Measurements from ENCODE around the gene FSTL5.

Gene FSTL5

DNA sequence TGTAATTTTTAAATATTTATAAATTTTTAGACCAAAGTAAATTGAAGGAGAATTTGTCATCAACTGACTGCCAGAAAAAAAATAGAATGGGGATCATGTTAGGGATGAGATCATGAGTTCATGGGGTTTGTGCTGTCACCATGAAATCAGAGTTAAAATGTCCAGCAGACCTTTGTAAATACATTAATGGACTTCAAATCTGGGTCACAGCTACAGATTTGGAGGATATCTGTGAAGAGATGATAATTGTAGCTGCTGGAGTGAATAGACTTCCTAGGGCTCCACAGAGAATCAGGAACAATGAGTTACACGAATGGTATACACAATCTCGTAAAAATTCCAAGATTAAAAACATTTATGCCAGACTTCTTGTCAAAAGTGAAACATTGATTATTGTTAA is 6.6 kb downstream of the FSTL5 start:
- DNase-seq (ENCODE audit: low read depth, low spot score) = no peak
- H3K36me3 ChIP-seq (ENCODE audit: insufficient read depth, insufficient read length, low read length) = no peaks in the 10 kb centered on the region
- H3K9ac ChIP-seq (ENCODE audit: insufficient read length, low read depth) = no peak overlapping the region
- no peaks in the 10 kb centered on the region for H3K27me3 ChIP-seq (ENCODE audit: insufficient read depth, insufficient read length)
- no peaks in the 10 kb centered on the region for H3K9me3 ChIP-seq (ENCODE audit: insufficient read depth, low read length)
- TF ChIP-seq SUZ12 (IDR thresholded peaks at IDR 0.05; ENCODE audit: extremely low read depth, insufficient read depth, insufficient read length) = no peak
- TF ChIP-seq YY1 (IDR thresholded peaks at IDR 0.05; ENCODE audit: insufficient read depth, insufficient read length) = no peak
- no peak for TF ChIP-seq ZNF274 (IDR thresholded peaks at IDR 0.05; ENCODE audit: low read depth, low read length)
- H3K4me3 ChIP-seq (ENCODE audit: insufficient read length, low read depth) = no peak overlapping the region
- no peaks in the 10 kb centered on the region for H3K4me1 ChIP-seq (ENCODE audit: insufficient read depth, insufficient read length)

- H3K9ac ChIP-seq (ENCODE audit: insufficient read length, low read depth) = no peak overlapping the region
- no peaks in the 10 kb centered on the region for H3K9me3 ChIP-seq (ENCODE audit: insufficient read depth, low read length)
- no peaks in the 10 kb centered on the region for H3K4me1 ChIP-seq (ENCODE audit: insufficient read depth, insufficient read length)
- TF ChIP-seq ZNF274 (IDR thresholded peaks at IDR 0.05; ENCODE audit: low read depth, low read length) (no peak), SUZ12 (IDR thresholded peaks at IDR 0.05; ENCODE audit: extremely low read depth, insufficient read depth, insufficient read length) (no peak), YY1 (IDR thresholded peaks at IDR 0.05; ENCODE audit: insufficient read depth, insufficient read length) (no peak)
- no peak overlapping the region for H3K4me3 ChIP-seq (ENCODE audit: insufficient read length, low read depth)
- no peaks in the 10 kb centered on the region for H3K27me3 ChIP-seq (ENCODE audit: insufficient read depth, insufficient read length)
- no peaks in the 10 kb centered on the region for H3K36me3 ChIP-seq (ENCODE audit: insufficient read depth, insufficient read length, low read length)
- DNase-seq (ENCODE audit: low read depth, low spot score) = no peak
These were observed 8.8 kb downstream of the FSTL5 start for GRCh38 chr4:162154862-162155540.

GRCh38 chr4:162151850-162152249 is 11.9 kb downstream of the FSTL5 start:
- H3K27me3 ChIP-seq (ENCODE audit: insufficient read depth, insufficient read length) = no peaks in the 10 kb centered on the region
- no peak for TF ChIP-seq SUZ12 (IDR thresholded peaks at IDR 0.05; ENCODE audit: extremely low read depth, insufficient read depth, insufficient read length)
- no peak for TF ChIP-seq ZNF274 (IDR thresholded peaks at IDR 0.05; ENCODE audit: low read depth, low read length)
- no peak for TF ChIP-seq YY1 (IDR thresholded peaks at IDR 0.05; ENCODE audit: insufficient read depth, insufficient read length)
- no peak overlapping the region for H3K4me3 ChIP-seq (ENCODE audit: insufficient read length, low read depth)
- no peaks in the 10 kb centered on the region for H3K4me1 ChIP-seq (ENCODE audit: insufficient read depth, insufficient read length)
- H3K36me3 ChIP-seq (ENCODE audit: insufficient read depth, insufficient read length, low read length) = no peaks in the 10 kb centered on the region
- no peak for DNase-seq (ENCODE audit: low read depth, low spot score)
- H3K9ac ChIP-seq (ENCODE audit: insufficient read length, low read depth) = no peak overlapping the region
- H3K9me3 ChIP-seq (ENCODE audit: insufficient read depth, low read length) = no peaks in the 10 kb centered on the region

DNA sequence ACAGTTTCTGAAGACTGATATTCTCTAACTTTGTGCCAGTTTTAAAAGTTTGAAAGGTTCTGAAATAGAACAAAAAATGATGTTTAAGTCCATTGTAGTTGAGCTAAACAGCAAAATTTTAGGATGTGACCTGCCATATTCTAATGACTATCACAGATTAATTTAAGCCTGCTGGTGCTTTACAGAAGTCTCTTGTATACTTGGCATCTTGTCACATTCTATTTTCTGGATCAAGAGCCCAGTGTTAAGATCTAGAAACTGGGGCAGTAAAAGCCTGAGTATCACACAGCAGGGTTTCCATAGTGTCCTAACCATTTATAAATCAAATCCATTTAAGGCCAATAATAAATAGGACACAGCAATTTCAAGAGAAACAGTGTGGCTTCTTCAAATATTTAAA is 12.4 kb downstream of the FSTL5 start:
- H3K4me3 ChIP-seq (ENCODE audit: insufficient read length, low read depth) = no peak overlapping the region
- no peaks in the 10 kb centered on the region for H3K27me3 ChIP-seq (ENCODE audit: insufficient read depth, insufficient read length)
- DNase-seq (ENCODE audit: low read depth, low spot score) = no peak
- no peaks in the 10 kb centered on the region for H3K9me3 ChIP-seq (ENCODE audit: insufficient read depth, low read length)
- no peaks in the 10 kb centered on the region for H3K36me3 ChIP-seq (ENCODE audit: insufficient read depth, insufficient read length, low read length)
- TF ChIP-seq ZNF274 (IDR thresholded peaks at IDR 0.05; ENCODE audit: low read depth, low read length) = no peak
- no peak for TF ChIP-seq SUZ12 (IDR thresholded peaks at IDR 0.05; ENCODE audit: extremely low read depth, insufficient read depth, insufficient read length)
- no peak for TF ChIP-seq YY1 (IDR thresholded peaks at IDR 0.05; ENCODE audit: insufficient read depth, insufficient read length)
- H3K9ac ChIP-seq (ENCODE audit: insufficient read length, low read depth) = no peak overlapping the region
- H3K4me1 ChIP-seq (ENCODE audit: insufficient read depth, insufficient read length) = no peaks in the 10 kb centered on the region

GRCh38 chr4:162149644-162150043 is 14.2 kb downstream of the FSTL5 start:
- Histone ChIP-seq H3K27me3 (ENCODE audit: insufficient read depth, insufficient read length) (no peaks in the 10 kb centered on the region), H3K36me3 (ENCODE audit: insufficient read depth, insufficient read length, low read length) (no peaks in the 10 kb centered on the region), H3K9me3 (ENCODE audit: insufficient read depth, low read length) (no peaks in the 10 kb centered on the region), H3K9ac (ENCODE audit: insufficient read length, low read depth) (no peak overlapping the region), H3K4me3 (ENCODE audit: insufficient read length, low read depth) (no peak overlapping the region), H3K4me1 (ENCODE audit: insufficient read depth, insufficient read length) (no peaks in the 10 kb centered on the region)
- TF ChIP-seq ZNF274 (IDR thresholded peaks at IDR 0.05; ENCODE audit: low read depth, low read length) (no peak), YY1 (IDR thresholded peaks at IDR 0.05; ENCODE audit: insufficient read depth, insufficient read length) (no peak), SUZ12 (IDR thresholded peaks at IDR 0.05; ENCODE audit: extremely low read depth, insufficient read depth, insufficient read length) (no peak)
- no peak for DNase-seq (ENCODE audit: low read depth, low spot score)

DNA sequence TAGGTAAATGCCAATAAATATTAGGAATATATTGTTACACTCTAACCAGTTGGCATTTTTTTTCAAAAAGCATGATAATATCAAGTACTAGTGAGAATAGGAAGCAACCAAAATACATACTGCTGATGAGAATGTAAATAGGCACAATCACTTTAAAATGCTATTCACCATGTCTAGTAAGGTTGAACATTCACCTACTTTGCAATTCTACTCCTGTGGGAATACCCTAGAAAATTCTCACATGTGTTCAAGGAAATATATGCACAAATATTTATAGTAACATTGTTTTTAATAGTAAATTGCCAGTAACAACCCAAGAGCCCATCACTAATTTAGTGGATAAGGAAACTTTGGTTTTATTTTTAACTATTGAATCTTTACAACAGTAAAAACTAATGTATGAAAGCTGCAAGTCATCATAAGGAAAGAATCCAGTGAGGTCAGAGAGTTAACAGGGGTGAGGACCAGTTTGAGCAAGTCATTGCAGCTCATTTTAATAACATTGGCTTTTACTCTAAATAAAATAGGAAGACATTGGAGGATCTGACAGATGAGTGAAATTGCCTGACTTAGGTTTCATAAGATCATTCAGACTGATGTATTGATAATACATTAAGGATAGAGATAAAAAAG is 23.6 kb downstream of the FSTL5 start:
- no peaks in the 10 kb centered on the region for H3K4me1 ChIP-seq (ENCODE audit: insufficient read depth, insufficient read length)

DNA sequence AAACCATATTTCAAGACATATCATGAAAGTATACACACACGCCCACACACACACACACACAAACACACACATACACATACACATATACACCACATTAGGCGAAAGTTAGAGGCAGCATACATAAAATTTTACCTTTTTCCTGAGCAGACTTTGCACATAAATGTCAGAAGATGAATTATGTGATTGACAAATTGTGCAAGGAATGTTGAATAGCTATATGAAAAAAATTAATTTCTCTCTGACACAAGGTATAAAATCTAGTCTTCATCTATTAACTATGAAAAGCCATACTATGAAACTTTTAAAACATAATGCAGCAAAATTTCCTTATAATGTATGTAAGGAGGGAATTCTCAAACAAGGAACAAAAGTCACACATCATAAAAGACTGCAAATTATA is 24.4 kb downstream of the FSTL5 start:
- H3K4me1 ChIP-seq (ENCODE audit: insufficient read depth, insufficient read length) = no peaks in the 10 kb centered on the region
- H3K4me3 ChIP-seq (ENCODE audit: insufficient read length, low read depth) = no peak overlapping the region
- no peak for DNase-seq (ENCODE audit: low read depth, low spot score)
- H3K9ac ChIP-seq (ENCODE audit: insufficient read length, low read depth) = no peak overlapping the region
- no peaks in the 10 kb centered on the region for H3K9me3 ChIP-seq (ENCODE audit: insufficient read depth, low read length)
- H3K36me3 ChIP-seq (ENCODE audit: insufficient read depth, insufficient read length, low read length) = no peaks in the 10 kb centered on the region
- no peaks in the 10 kb centered on the region for H3K27me3 ChIP-seq (ENCODE audit: insufficient read depth, insufficient read length)
- TF ChIP-seq ZNF274 (IDR thresholded peaks at IDR 0.05; ENCODE audit: low read depth, low read length) (no peak), YY1 (IDR thresholded peaks at IDR 0.05; ENCODE audit: insufficient read depth, insufficient read length) (no peak), SUZ12 (IDR thresholded peaks at IDR 0.05; ENCODE audit: extremely low read depth, insufficient read depth, insufficient read length) (no peak)

More for the DNA sequence above, 23.6 kb downstream of the FSTL5 start:
- H3K9ac ChIP-seq (ENCODE audit: insufficient read length, low read depth) = no peak overlapping the region
- H3K4me3 ChIP-seq (ENCODE audit: insufficient read length, low read depth) = no peak overlapping the region
- H3K27me3 ChIP-seq (ENCODE audit: insufficient read depth, insufficient read length) = no peaks in the 10 kb centered on the region
- no peaks in the 10 kb centered on the region for H3K9me3 ChIP-seq (ENCODE audit: insufficient read depth, low read length)
- no peak for DNase-seq (ENCODE audit: low read depth, low spot score)
- H3K36me3 ChIP-seq (ENCODE audit: insufficient read depth, insufficient read length, low read length) = no peaks in the 10 kb centered on the region
- no peak for TF ChIP-seq ZNF274 (IDR thresholded peaks at IDR 0.05; ENCODE audit: low read depth, low read length)
